HG03520 (cell line): ENCODE data around the gene PTBP3.

ENCODE experiments used
- ATAC-seq: cut with Tn5 transposase; IDR thresholded peaks from one replicate; pipeline ENCODE4 v1.9.1; 2021; ENCODE audit warnings: mild to moderate bottlenecking, moderate library complexity; ENCODE audit not compliant: unreplicated experiment

The PTBP3 gene

DNA sequence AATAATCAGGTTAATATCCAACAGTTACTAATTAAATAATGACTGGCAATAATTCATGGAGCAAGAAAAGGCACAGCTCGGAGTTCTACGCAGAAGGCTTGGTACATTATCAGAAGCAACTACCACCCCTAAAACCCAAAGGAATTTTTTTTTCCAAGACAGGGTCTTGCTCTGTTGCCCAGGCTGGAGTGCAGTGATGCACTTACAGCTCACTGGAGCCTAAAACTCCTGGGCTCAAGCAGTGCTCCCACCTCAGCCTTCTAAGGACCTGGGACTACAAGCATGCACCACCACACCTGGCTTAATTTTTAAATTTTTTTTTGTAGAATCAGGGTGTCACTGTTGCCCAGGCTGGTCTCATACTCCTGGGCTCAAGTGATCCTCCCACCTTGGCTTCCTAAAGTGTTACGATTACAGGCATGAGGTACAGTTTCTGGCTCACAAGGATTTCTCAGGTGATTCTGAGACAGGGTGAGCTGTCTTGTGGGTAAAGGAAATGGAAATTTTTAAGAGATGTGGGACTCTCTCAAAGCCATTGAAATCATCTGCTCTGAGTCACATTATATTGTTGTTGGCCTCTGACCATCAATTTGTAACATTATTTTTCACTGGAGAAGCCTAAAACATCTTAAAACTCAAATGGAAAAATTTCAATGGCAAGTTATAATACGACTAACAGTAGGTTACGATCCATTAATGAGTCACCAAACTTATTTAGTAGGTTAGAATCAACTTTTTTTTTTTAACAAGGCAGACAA lies 26.8 kb upstream of the PTBP3 start:
- ATAC-seq = no peak

DNA sequence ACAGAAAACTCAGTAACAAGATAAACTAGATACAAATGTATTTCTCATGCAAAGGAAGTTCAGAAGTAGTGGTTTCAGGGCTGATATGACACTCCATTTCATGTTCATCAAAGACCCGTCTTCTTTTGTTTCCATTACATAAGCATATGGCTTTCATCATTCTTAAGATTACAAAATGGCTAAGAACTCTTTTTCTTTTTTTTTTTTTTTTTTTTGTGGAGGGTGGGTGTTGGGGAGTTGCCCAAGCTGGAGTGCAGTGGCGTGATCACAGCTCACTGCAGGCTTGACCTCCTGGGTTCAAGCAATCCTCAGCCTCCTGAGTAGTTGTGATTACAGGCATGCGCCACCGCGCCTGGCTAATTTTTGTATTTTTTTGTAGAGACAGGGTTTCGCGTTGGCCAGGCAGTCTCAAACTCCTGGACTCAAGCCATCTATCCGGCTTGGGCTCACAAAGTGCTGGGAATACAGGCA lies 22.0 kb upstream of the PTBP3 start:
- ATAC-seq = no peak

DNA sequence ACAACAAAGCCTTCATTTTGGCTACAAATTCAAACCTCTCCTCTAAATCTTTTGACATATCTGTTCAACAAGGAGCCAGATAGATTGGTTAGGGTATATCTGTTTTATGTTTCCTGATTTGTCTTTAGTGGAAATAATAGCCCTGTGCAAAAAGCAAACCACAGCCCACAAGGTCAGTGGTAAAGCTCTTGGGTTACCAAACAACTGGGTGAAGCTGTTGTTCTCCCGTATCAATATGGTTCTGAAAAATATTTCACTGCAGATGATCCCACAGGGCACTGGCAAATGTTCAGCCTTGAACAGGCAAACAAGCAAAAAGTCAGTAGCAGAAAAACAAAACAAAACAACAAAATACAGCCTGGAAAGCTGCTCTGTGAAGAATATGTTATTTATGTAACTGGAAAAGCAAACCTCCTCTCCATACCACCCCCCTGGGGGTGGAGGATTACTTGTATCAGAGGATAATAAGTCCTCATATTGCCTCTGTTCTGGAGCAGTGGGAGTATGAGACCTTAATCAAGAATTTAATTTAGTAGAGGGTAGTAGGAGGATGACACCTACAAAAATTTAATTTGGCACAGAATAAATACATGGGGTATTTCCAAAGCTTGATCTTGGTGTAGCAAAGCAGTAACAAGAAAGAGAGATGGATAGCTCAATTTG lies 20.8 kb upstream of the PTBP3 start:
- ATAC-seq = no peak

DNA sequence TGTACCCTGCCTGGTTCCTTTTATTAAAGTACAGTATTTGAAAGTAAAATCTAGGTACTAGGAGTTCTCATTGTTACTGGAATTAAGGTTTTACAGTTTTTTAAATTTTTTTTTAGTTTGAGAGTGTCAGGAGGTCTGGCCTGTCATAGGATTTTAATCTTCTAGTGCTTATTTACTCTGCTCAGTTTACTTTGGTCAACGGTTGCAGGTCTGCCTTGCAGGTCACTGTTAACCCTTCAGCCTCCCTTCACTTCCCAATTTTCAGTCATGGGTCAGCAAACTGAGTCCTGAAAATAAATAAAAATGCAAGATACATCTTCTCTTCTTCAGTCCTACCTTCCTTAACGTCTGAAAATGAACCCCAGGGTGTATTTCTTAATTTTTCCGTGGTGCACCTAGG lies 18.8 kb upstream of the PTBP3 start:
- no peak for ATAC-seq

DNA sequence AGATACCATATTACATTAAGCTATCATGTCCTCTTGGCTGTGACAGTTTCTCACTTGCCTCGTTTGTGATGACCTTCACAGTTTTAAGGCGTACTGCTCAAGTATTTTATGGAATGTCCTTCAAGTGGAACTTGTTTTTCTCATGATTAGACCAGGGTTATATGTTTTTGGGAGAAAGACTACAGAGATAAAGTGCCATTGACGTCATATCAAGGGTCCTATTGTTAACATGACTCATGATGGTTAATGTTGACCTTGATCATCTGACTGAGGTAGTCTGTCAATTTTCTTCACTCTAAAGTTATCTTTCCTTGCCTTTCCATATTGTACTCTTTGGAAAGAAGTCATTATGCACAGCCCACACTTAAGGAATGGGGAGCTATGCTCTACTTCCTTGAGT lies 17.8 kb upstream of the PTBP3 start:
- ATAC-seq = no peak

DNA sequence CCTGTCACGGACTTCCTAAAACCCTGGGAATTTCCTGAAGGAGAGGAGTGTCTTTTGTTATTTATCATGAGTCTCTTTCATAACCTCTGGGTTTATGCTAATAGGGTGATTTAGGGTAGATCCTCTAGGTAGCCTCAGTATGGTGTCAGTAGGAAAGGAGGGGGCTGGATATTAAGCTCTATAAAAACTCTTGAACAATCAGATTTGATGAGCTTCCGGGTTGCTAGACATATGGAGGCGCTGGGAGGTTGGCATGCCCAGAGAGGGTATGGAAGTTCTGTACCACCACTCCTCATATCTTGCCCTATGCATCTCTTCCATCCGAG lies 15.6 kb upstream of the PTBP3 start:
- ATAC-seq = no peak

DNA sequence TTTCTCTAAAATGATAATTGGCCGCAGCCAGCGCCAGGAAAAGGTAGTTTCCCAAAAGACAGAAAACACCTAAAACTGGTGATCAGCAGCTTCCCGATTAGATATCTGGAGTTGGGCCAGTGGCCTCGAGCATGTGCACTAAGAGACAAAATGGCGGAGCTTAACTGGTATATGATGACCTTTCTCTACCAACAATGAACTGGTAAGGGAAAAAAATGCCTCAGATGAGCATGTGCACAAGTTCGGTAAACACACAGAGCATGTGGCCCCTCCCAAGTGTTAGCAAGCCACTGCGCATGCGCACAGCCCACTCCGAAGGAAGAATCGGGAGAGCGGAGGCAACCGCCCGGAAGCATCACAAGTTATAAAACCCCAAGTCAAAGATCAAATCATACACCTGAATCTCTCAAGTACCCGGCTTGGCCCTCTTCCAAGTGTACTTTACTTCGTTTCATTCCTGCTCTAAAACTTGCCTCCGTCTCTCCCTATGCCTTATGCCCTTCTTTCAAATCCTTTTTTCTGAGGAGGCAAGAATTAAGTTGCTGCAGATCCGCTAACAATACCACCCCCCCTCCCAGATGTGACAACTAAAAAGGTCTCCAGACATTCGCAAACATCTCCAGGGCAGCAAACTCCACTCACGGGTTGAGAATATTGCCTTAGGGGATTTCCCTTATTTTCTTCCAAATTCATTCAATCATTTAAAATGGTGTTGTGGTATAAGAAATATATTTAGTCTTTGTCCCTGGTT lies 15.0 kb upstream of the PTBP3 start:
- ATAC-seq = no peak

DNA sequence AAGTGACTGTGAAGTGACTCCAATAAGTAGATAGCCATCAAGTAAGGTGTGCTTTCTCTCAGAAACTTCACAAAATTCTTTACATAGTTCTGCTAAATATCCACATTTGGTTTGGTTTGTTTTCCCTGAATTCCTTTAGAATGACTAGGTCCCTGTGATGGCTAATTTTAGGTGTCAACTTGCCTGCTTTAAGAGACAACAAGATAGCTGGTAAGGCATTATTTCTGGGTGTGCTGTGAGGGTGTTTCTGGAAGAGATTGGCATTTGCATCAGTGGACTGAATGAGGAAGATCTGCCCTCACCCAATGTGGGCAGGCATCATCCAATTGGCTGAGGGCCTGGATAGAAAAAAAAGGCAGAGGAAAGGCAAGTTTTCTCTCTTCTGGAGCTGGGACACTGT lies 8.3 kb upstream of the PTBP3 start:
- no peak for ATAC-seq

DNA sequence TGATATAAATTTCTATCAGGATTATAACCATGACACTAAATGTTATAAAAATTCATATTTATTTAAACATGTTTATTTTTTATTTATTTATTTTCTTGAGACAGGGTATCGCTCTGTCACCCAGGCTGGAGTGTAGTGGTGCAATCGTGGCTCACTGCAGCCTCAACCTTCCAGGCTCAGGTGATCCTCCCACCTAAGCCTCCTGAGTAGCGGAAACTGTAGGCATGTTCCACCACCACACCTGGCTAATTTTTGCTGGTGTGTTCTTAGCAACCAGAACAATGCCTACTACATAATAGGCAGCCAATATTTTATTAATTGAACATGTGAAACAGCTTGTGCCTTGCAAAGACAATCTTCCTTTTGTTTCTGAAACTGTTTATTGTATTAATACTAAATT lies 6.5 kb upstream of the PTBP3 start:
- no peak for ATAC-seq

DNA sequence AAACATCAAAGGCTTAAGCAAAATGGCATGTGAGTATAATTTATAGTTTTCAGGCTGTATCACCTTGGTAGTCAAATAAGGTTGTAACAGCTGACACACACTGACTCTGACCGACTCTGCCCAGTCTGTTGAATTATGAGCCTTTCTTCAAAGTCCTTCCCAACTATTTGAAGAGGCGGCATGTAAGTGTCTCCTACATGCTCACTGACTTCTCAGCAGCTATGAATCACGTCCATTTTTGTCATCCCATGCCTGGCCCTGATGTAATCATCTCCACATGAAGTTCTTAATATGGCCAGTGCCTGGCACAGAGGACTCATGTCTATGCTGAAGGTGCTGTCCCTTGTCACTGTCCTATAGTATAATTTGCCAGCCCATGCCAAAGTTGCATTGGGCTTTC lies 5.1 kb upstream of the PTBP3 start:
- ATAC-seq = no peak

DNA sequence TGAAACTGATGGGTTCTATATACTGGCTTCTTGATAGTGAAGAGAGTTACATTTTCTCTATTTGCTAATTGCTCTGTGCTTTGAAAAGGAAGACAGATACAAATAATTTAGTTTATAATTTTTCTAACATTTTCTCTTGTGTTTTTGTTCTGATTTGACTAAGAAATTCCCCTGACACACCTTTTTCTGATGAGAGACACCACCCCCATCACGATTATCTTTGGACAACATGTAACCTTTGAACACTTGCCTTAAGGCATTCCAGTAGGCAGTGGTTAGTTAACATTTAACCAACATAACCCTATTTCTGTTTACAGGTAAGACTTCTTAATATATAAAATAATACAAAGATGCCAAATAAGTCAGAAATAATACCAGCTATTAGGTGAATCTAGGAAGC lies 4.1 kb upstream of the PTBP3 start:
- ATAC-seq = no peak

DNA sequence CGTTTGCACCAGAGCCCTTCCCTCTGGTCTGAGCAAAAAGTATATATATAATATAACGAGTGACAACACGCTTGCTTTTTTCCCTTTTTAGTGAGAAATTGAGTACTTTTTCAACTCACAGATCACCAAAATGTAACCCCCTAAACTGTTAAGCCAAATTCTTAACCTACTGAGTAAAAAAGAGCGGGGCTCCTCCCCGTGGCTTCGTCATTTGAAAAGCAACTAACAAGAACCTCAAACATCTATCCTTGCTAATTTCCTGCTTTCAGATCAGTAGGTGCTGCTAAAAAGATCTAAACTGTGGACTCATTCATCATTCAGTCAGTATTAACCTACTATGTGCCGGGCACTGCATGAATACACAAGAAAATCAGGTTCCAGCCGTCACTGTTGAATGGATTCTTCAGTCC lies 1.0 kb upstream of the PTBP3 start:
- ATAC-seq = no peak

DNA sequence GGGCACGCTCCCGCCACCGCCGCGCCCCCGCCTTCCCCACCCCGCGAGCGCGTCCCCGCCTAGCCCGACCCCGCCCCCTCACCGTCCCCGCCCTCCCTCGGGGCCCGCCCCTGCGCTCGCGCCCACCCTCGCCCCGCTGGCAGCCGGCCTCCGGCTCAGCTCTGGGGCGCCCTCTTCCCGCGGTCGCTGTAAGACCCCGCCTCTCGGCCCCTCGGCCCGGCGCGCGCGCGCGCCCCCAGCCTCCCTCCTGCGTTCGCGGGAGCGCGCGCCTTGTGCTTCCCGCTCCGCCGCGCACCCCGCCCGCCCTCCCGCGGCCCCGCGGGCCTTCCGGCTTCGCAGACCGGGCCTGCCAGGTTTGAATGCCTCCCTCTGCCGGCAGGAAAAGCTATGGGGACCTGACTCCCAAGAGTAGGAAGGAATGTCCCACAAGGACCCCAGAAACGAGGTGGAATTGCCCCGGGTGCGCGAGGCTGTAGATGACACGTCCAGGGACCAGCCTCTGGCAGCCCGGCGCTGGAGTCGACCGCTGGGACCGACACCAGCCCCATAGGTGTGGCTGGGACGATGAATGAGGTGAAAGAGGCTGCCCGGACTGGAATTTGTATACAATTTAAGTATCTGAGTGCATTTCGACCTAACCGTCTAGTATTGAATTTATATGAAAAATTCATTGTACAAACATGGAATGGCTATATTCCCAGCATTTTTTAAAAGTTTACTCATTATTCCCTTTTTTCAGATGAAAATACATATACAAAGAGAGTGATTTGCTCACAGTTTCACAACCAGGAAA lies 416 bp upstream of the PTBP3 start:
- ATAC-seq = peak; percentile 68

DNA sequence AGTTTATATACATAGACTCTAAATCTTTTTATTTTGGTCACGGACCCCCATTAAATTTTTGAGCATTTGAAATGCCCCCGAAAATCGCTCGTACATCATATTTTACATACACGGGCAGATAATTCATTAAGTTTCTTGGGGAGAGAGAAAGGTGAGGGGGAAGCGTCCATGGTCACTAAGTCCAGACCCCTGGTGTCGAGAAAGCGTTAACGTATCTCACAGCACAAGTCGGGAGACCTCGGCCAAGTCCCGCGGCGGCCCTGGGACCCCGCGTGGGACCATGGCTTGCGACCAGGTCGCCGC lies 794 bp downstream of the PTBP3 start:
- no peak for ATAC-seq

DNA sequence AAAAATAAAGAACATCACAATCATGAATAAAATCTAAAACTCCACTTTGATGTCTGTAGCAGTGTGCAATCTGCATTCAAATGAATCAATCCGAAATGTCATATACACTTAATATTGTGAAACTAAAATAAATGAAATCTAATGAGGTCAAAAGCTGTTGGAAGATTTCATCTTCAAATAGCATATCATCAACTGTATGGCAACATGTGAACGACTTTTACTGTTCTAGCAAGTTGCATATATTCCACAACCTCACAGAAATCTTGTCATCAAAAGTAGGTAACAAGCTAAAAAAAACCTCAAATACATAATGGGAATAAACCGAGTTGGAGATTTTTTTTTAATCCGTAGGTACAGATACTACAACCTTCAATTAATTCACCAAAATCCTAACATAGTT lies 1.2 kb downstream of the PTBP3 start:
- no peak for ATAC-seq

DNA sequence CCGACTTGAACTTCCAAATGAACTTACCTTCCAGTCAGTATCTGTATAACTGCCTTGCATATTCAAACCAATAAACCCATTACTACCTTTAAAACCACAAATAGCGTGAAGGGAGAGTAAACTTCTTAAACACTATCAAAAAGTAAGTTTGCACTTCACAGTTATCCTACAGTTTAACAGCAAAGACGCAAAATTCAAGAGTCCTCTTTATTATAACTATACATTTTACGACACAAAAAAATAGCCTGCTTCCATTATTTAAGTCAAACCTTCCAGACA lies 1.8 kb downstream of the PTBP3 start:
- no peak for ATAC-seq

DNA sequence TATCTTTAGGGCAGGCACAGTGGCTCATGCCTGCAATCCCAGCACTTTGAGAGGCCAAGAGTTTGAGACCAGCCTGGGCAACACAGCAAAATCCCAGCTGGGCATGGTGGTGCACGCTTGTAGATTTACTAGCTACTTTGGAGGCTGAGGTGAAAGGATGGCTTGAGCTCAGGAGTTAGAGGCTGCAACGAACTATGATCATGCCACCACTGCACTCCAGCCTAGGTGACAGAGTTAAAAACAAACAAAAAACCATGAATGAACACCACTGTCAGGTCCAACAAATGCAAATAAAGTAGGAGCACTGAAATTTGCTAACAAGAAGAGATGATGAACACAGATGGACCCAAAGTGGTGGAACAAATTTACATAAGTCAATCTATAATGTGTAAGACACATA lies 4.9 kb downstream of the PTBP3 start:
- ATAC-seq = no peak

DNA sequence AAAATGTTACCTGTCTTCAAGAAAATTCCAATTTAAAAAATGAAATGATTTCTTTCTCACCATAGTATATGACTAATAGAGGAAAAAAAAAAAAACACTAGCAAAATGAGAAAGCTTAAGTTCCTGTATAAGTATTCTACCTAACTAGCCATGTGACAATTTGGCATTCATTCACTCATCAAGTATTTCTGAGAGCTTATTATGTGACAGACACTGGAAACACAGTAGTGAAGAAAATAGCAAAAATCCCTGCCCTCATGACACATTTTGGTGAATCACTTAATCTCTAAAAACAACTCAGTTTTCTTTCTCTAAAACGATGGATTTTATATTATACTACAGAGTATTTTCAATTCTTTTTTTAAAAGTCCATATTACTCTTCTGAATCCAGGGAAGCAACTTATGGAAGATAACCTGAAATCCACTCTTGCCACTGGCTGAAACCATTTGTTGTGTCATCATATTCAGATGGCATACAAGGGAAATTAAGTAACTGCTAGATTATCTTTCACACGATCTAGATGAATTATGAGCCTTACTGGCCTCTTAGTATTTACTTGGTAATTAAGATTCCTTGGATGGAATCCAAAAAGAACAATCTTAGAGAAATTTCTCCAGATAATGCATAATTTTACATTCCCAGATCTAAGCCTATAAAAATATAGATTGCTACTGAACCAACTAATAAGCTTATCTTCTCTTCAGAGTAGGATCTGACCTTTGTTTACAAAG lies 5.5 kb downstream of the PTBP3 start:
- no peak for ATAC-seq

DNA sequence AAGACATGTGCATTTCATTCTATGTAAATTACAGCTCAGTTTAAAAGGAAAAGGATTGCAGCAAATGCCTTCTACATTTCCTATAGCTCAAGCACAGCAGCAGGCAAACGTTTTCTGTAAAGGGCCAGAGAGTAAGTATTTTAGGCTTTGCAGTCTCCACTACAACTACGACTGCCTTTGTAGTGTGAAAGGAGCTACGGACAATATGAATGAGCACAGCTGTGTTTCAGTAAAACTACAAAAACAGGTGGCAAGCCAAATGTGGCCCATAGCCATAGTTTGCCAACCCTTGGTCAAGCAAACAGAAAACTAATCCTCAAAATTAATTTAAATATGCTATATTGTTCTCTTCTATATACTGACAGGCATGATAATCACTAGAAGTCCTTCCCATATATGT lies 7.2 kb downstream of the PTBP3 start:
- ATAC-seq = no peak

DNA sequence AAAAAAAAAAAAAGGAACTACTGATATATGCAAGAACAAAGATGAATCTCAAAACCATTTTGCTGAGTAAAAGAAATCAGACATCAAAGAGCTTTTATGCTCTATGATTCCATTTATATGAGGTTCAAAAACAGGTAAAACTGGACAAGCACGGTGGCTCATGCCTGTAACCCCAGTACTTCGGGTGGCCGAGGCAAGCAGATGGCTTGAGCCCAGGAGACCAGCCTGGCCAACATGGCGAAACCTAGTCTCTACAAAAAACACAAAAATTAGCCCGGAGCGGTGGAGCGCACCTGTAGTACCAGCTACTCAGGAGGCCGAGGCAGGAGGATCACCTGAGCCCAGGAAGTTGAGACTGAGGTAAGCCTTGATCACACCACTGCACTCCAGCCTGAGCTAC lies 7.8 kb downstream of the PTBP3 start:
- ATAC-seq = no peak

DNA sequence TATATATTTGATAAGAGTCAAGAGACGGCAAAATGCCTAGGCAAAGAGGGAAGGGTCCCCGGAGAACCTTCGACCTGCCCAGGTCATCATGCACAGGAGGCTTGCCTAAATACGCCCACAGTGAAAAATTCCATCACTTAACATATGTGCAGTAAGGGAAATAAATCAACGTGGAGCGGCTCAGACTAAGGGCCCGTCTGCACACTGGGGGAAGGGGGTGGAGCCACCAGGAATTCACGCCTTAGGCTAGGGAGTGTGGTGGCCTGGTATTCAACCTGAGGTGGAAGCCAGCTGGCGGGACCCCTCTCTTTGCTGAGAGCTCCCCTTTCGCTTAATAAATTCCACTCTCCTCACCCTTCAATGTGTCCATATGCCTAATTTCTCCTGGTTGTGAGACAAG lies 8.3 kb downstream of the PTBP3 start:
- no peak for ATAC-seq
